ENCODE data around the gene OR6B2.

The OR6B2 gene

GRCh38 chr2:239990966-239991365, 39.3 kb downstream of the OR6B2 start:
- no peak for DNase-seq (ENCODE audit: low read depth, low spot score)
- no peak overlapping the region for H3K4me3 ChIP-seq (ENCODE audit: low read length)

- DNase-seq (ENCODE audit: low read depth, low spot score): no peak
- no peak overlapping the region for H3K4me3 ChIP-seq (ENCODE audit: low read length)
Measured at GRCh38 chr2:239985356-239985755, 44.9 kb downstream of the OR6B2 start.

- peak overlapping the region; percentile 20 for H3K4me3 ChIP-seq (ENCODE audit: low read length)
- peak; percentile 86 for DNase-seq (ENCODE audit: low read depth, low spot score)
Measured at GRCh38 chr2:239984421-239985194, 45.6 kb downstream of the OR6B2 start.

GRCh38 chr2:239983004-239983778, 47.0 kb downstream of the OR6B2 start:
- peak; percentile 78 for DNase-seq (ENCODE audit: low read depth, low spot score)

More at GRCh38 chr2:239983004-239983778, 47.0 kb downstream of the OR6B2 start:
- no peak overlapping the region for H3K4me3 ChIP-seq (ENCODE audit: low read length)
